ENCODE results near the gene KRTAP10-11. TPM values are rescaled to one million over a fixed set of nuclear protein-coding genes. Genes with fewer than 3 reads are reported as not detected.
"Not testable (repeated sequence)": the region's sequence is repeated elsewhere in the genome, so short reads cannot be mapped to it uniquely, and the experiment has no call there.

KRTAP10-11 gene
- total RNA-seq, 3 donors from 2014 or later: not detected

DNA sequence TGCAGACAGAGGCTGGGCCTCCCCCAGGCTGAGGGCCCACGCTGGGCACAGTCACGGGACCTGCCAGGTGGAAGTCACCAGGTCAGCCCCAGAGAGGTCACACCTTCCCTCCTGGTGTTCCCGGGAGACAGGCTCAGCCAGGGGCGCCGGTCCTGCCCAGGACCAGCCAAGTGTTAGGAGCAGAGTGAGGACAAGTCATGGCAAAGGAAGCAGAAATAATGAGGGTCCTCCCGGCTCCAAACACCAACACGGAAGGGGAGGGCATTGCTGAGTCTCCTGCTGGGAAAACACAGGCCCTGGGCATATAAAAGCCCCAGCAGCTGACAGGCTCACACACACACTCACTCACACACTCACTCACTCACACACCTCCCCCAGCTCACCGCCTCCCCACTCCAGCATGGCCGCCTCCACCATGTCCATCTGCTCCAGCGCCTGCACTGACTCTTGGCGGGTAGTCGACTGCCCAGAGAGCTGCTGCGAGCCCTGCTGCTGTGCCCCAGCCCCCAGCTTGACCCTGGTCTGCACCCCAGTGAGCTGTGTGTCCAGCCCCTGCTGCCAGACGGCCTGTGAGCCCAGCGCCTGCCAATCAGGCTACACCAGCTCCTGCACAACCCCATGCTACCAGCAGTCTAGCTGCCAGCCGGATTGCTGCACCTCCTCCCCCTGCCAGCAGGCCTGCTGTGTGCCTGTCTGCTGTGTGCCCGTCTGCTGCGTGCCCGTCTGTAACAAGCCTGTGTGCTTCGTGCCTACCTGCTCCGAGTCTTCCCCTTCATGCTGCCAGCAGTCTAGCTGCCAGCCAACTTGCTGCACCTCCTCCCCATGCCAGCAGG, 9.0 kb upstream of the KRTAP10-11 start, which contains the start of gene KRTAP10-10:
Gene KRTAP10-10 (plus strand): TSS at position 339 of the 833 bp plus-strand sequence. CDS start 62 bp downstream, at position 401.
- TF ChIP-seq POLR2AphosphoS5 (IDR thresholded peaks at IDR 0.05) (no peak), POLR2A (IDR thresholded peaks at IDR 0.05) (no peak)
- TF ChIP-seq, protein P1, sequence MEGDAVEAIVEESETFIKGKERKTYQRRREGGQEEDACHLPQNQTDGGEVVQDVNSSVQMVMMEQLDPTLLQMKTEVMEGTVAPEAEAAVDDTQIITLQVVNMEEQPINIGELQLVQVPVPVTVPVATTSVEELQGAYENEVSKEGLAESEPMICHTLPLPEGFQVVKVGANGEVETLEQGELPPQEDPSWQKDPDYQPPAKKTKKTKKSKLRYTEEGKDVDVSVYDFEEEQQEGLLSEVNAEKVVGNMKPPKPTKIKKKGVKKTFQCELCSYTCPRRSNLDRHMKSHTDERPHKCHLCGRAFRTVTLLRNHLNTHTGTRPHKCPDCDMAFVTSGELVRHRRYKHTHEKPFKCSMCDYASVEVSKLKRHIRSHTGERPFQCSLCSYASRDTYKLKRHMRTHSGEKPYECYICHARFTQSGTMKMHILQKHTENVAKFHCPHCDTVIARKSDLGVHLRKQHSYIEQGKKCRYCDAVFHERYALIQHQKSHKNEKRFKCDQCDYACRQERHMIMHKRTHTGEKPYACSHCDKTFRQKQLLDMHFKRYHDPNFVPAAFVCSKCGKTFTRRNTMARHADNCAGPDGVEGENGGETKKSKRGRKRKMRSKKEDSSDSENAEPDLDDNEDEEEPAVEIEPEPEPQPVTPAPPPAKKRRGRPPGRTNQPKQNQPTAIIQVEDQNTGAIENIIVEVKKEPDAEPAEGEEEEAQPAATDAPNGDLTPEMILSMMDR (IDR thresholded peaks at IDR 0.05): no peak
- H3K4me3 ChIP-seq: no peak within 1 kb of the TSS
- intact Hi-C loops (cut with DNase I; ENCODE audit: low total_unique reads): loop anchor here (5.0 kb wide), 1 partner anchor 105 kb away; no protein-coding TSS in a partner anchor
- H3K27ac ChIP-seq: no peak within 1 kb of the TSS
- no peaks in the 10 kb centered on the region for H3K4me1 ChIP-seq
- DNase-seq (ENCODE audit: low spot score in 2 of 2): no peak
- no peaks in the 10 kb centered on the region for H3K36me3 ChIP-seq
- H3K9me3 ChIP-seq: peaks cover 5 to 16% of the 10 kb centered on the region in 2 donors
- H3K27me3 ChIP-seq: peaks cover 0 to 28% of the 10 kb centered on the region in 2 donors

- DNase-seq (ENCODE audit: low spot score in 2 of 2); H3K36me3 ChIP-seq; H3K4me3 ChIP-seq; H3K4me1 ChIP-seq; H3K27ac ChIP-seq: not testable (repeated sequence)
- H3K27me3 ChIP-seq: peaks cover 0 to 28% of the 10 kb centered on the region in 2 donors
- peaks cover 0 to 10% of the 10 kb centered on the region in 2 donors for H3K9me3 ChIP-seq
- intact Hi-C loops (cut with DNase I; ENCODE audit: low total_unique reads): loop anchor here (5.0 kb wide), 1 partner anchor 104 kb away; no protein-coding TSS in a partner anchor
Measured at GRCh38 chr21:44637851-44638348, 8.3 kb upstream of the KRTAP10-11 start.

DNA sequence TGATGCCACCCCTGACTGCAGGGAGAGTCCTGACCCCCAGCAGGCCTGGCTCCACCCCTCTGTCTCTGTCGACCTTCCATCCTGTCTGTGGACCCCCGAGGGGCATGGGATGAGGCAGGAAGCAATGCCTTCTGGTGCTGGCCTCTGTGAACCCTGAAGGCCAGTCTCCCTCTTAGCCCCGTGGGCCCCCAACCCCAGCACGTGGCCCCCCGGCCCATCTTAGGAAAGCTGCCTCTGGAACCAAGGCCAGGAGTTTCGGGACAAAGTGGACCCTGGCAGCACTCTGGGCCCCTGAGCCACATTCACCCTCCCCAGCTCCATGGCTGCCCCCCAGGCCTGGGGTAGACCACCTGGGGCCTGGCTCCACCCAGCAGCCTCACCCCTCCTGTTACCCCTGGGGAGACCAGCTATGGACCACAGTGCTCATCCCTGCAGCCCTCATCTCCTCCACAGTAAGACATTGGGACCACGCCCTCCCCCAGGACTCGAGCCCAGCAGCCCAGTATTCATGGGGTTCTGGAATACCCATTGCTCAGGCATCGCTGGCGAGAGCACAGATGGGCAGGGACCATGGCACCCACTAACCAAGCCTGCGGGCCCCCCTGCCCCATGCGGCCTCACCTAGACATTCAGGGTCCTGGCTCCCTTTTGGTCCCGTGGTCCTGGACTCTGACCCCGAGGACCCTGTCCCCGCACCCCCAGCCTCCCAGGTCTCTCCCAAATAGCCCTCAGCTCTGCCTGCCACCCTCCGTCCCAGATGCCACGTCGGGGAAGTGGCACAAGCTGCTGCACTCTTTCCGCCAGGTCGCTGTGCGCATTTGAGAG, 7.5 kb upstream of the KRTAP10-11 start:
- H3K36me3 ChIP-seq; DNase-seq (ENCODE audit: low spot score in 2 of 2); H3K4me1 ChIP-seq; H3K4me3 ChIP-seq; H3K27ac ChIP-seq: not testable (repeated sequence)
- peaks cover 1 to 15% of the 10 kb centered on the region in 2 donors for H3K9me3 ChIP-seq
- intact Hi-C loops (cut with DNase I; ENCODE audit: low total_unique reads): loop anchor here (5.0 kb wide), 1 partner anchor 104 kb away; no protein-coding TSS in a partner anchor
- peaks cover 0 to 28% of the 10 kb centered on the region in 2 donors for H3K27me3 ChIP-seq

- Histone ChIP-seq H3K27ac (no peak overlapping the region), H3K4me1 (no peaks in the 10 kb centered on the region), H3K9me3 (peaks cover 7 to 20% of the 10 kb centered on the region in 2 donors), H3K4me3 (no peak overlapping the region), H3K36me3 (no peaks in the 10 kb centered on the region), H3K27me3 (peaks cover 0 to 28% of the 10 kb centered on the region in 2 donors)
- TF ChIP-seq POLR2AphosphoS5 (IDR thresholded peaks at IDR 0.05) (no peak), POLR2A (IDR thresholded peaks at IDR 0.05) (no peak)
- TF ChIP-seq, protein P1 (IDR thresholded peaks at IDR 0.05): no peak
- intact Hi-C loops (cut with DNase I; ENCODE audit: low total_unique reads): loop anchor here (5.0 kb wide), 1 partner anchor 103 kb away; no protein-coding TSS in a partner anchor
- no peak for DNase-seq (ENCODE audit: low spot score in 2 of 2)
Measured at GRCh38 chr21:44639331-44639655, 6.9 kb upstream of the KRTAP10-11 start.

DNA sequence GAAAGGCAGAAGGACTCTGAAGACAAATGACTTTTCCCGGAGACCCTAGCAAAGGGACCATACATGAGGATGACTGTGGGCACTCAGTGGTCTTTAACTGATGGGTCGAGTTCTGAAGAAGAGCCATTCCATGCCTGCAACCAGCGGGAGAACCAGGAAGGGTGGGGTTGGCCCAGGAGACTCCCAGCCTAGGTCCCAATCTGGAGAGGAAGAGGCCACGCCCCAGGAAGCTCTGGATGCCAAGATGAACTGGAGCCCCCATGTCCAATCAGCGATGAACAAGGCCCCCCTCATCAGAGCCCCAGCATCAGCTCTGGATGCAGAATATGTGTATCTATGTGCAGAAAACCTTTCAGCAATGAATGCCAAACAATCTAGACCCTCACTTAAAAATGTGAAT, 5.5 kb upstream of the KRTAP10-11 start:
- Histone ChIP-seq H3K27ac (no peak overlapping the region), H3K9me3 (peaks cover 16 to 33% of the 10 kb centered on the region in 2 donors), H3K27me3 (peaks cover 0 to 28% of the 10 kb centered on the region in 2 donors), H3K4me3 (no peak overlapping the region), H3K36me3 (no peaks in the 10 kb centered on the region), H3K4me1 (no peaks in the 10 kb centered on the region)
- TF ChIP-seq, protein P1 (IDR thresholded peaks at IDR 0.05): no peak
- TF ChIP-seq POLR2A (IDR thresholded peaks at IDR 0.05) (no peak), POLR2AphosphoS5 (IDR thresholded peaks at IDR 0.05) (no peak)
- DNase-seq (ENCODE audit: low spot score in 2 of 2): no peak
- intact Hi-C loops (cut with DNase I; ENCODE audit: low total_unique reads): no loop called here

All from breast epithelium (tissue), 4 donors.